Measurements from ENCODE around the gene USP48.

GRCh38 chr1:21822349-21822748 lies 39.4 kb upstream of the USP48 start:
- TF ChIP-seq EZH2 (optimal IDR thresholded peaks at IDR 0.05; ENCODE audit: low read depth, low read length) (no peak), CTCF (IDR thresholded peaks at IDR 0.05; ENCODE audit: low read length) (no peak)
